ENCODE data around the gene LGALS14. TPM values are rescaled to one million over a fixed set of nuclear protein-coding genes. Genes with fewer than 3 reads are reported as not detected.

The LGALS14 gene
- total RNA-seq, 1 experiment from 2014 or later: not detected

DNA sequence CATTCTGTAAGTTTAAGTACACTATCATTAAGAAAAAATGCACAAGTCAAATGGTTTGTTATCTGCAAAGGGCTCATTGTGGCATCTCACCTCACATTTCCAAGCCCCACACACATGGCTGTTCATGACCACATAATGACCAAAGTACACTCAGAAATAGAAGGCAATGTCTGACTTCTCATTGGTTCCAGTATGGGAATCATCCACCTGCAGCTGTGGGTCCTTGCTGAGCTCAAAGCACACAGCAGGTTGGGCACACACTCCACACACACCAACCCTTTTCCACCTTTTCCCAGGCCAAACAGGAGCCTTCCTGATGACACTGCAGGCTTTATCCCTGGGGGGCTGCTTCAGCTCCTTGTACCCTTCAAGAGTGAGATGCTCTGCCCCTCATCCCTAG is 21.7 kb downstream of the LGALS14 start:
- CTCF ChIA-PET: no interaction called here
- POLR2A ChIA-PET (ENCODE audit: unreplicated experiment): no interaction called here

GRCh38 chr19:39727070-39727800 is 23.0 kb downstream of the LGALS14 start:
- Histone ChIP-seq H4K20me1 (ENCODE audit: insufficient read depth) (no peaks in the 10 kb centered on the region), H3K79me2 (ENCODE audit: low read depth) (no peaks in the 10 kb centered on the region), H3K36me3 (ENCODE audit: low read depth) (no peaks in the 10 kb centered on the region), H3K27ac (no peak overlapping the region), H2AFZ (no peak overlapping the region), H3K4me3 (no peak overlapping the region), H3K9me3 (ENCODE audit: insufficient read depth, low read depth) (no peaks in the 10 kb centered on the region), H3K4me1 (replicated peaks; ENCODE audit: insufficient read depth) (no peaks in the 10 kb centered on the region), H3K27me3 (ENCODE audit: insufficient read depth, low read depth) (peaks cover 60% of the 10 kb centered on the region), H3F3A (ENCODE audit: insufficient read depth, low read depth) (no peaks in the 10 kb centered on the region), H3K4me2 (no peak overlapping the region), H3K9me2 (ENCODE audit: insufficient read depth) (no peaks in the 10 kb centered on the region)
- intact Hi-C loops (cut with micrococcal nuclease; ENCODE audit: unreplicated experiment): no loop called here
- TF ChIP-seq EZH2 (IDR thresholded peaks at IDR 0.05; ENCODE audit: low read depth) (no peak), CTCF (conservative IDR thresholded peaks at IDR 0.05) (no peak)
- no peak for DNase-seq
- BruUV-seq (replicated peaks): no TSS peak
- ChIA-PET CTCF (no interaction called here), POLR2A (ENCODE audit: unreplicated experiment) (no interaction called here)

More for the DNA sequence above, 21.7 kb downstream of the LGALS14 start:
- BruUV-seq (replicated peaks): no TSS peak
- Histone ChIP-seq H3K36me3 (ENCODE audit: low read depth) (no peaks in the 10 kb centered on the region), H3K4me2 (no peak overlapping the region), H3K27me3 (ENCODE audit: insufficient read depth, low read depth) (peaks cover 56% of the 10 kb centered on the region), H3K9me2 (ENCODE audit: insufficient read depth) (no peaks in the 10 kb centered on the region), H3K4me1 (replicated peaks; ENCODE audit: insufficient read depth) (no peaks in the 10 kb centered on the region), H4K20me1 (ENCODE audit: insufficient read depth) (no peaks in the 10 kb centered on the region), H3K79me2 (ENCODE audit: low read depth) (no peaks in the 10 kb centered on the region), H2AFZ (no peak overlapping the region), H3F3A (ENCODE audit: insufficient read depth, low read depth) (no peaks in the 10 kb centered on the region), H3K4me3 (no peak overlapping the region), H3K9me3 (ENCODE audit: insufficient read depth, low read depth) (no peaks in the 10 kb centered on the region), H3K27ac (no peak overlapping the region)
- TF ChIP-seq CTCF (conservative IDR thresholded peaks at IDR 0.05) (no peak), EZH2 (IDR thresholded peaks at IDR 0.05; ENCODE audit: low read depth) (no peak)
- no peak for DNase-seq
- intact Hi-C loops (cut with micrococcal nuclease; ENCODE audit: unreplicated experiment): no loop called here

DNA sequence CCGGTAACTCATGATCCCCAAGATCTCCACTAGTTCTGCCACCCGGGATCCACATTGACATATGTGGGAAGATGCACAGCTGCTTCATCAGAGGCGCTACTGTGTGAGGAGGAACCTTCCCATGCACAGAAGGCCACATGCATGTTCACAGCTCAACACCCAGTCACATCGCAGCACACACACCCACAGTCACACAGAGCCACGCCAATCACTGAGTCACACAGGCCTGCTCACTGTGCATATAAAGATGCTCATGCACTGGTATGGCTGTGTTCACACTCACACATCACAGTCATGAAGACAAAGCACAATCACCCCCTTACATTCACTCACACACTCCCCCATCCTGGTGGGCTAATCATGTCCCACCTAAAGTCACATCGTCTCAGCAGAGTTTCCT is 23.8 kb downstream of the LGALS14 start:
- no peak overlapping the region for H2AFZ ChIP-seq
- no peaks in the 10 kb centered on the region for H4K20me1 ChIP-seq (ENCODE audit: insufficient read depth)
- intact Hi-C loops (cut with micrococcal nuclease; ENCODE audit: unreplicated experiment): no loop called here
- ChIA-PET POLR2A (ENCODE audit: unreplicated experiment) (no interaction called here), CTCF (no interaction called here)
- no peaks in the 10 kb centered on the region for H3K36me3 ChIP-seq (ENCODE audit: low read depth)
- no peaks in the 10 kb centered on the region for H3K79me2 ChIP-seq (ENCODE audit: low read depth)
- no peaks in the 10 kb centered on the region for H3F3A ChIP-seq (ENCODE audit: insufficient read depth, low read depth)
- H3K27me3 ChIP-seq (ENCODE audit: insufficient read depth, low read depth): peaks cover 57% of the 10 kb centered on the region
- H3K27ac ChIP-seq: no peak overlapping the region
- no peak for DNase-seq
- H3K4me2 ChIP-seq: no peak overlapping the region
- H3K9me2 ChIP-seq (ENCODE audit: insufficient read depth): no peaks in the 10 kb centered on the region
- H3K4me3 ChIP-seq: no peak overlapping the region
- H3K4me1 ChIP-seq (replicated peaks; ENCODE audit: insufficient read depth): no peaks in the 10 kb centered on the region
- TF ChIP-seq EZH2 (IDR thresholded peaks at IDR 0.05; ENCODE audit: low read depth): no peak
- TF ChIP-seq CTCF (conservative IDR thresholded peaks at IDR 0.05): no peak
- no peaks in the 10 kb centered on the region for H3K9me3 ChIP-seq (ENCODE audit: insufficient read depth, low read depth)
- BruUV-seq (replicated peaks): no TSS peak

Data from PC-9 (cell line).